DOHH2 (cell line): Measurements from ENCODE around the gene TTYH2.

ENCODE experiments used
- H3F3A ChIP-seq: fragments of 200-600 bp; sonication (generic), shearing (Covaris generic); 2 replicates; pipeline ENCODE4 v1.6.0; 2016; ENCODE audit warnings: antibody characterized with exemption, mild to moderate bottlenecking; ENCODE audit not compliant: control insufficient read depth, insufficient read depth
- H3K27ac ChIP-seq: fragments of 200-600 bp; sonication (generic); 2 replicates; pipeline ENCODE4 v1.5.1; 2014; ENCODE audit warnings: low read depth, mild to moderate bottlenecking, low read length, moderate library complexity
- H3K27me3 ChIP-seq: fragments of 200-600 bp; sonication (generic); 2 replicates; pipeline ENCODE4 v1.6.1; 2014; ENCODE audit warnings: mild to moderate bottlenecking, low read length, mixed read lengths; ENCODE audit not compliant: control insufficient read depth
- H3K36me3 ChIP-seq: fragments of 200-600 bp; sonication (generic); 2 replicates; pipeline ENCODE4 v1.6.1; 2014; ENCODE audit warnings: mild to moderate bottlenecking, low read length, moderate library complexity, mixed read lengths; ENCODE audit not compliant: control insufficient read depth
- H3K4me1 ChIP-seq: fragments of 200-600 bp; sonication (generic); 2 replicates; pipeline ENCODE4 v1.6.1; 2014; ENCODE audit warnings: mild to moderate bottlenecking, low read length, mixed read lengths; ENCODE audit not compliant: control insufficient read depth
- H3K4me2 ChIP-seq: fragments of 200-600 bp; sonication (generic); 2 replicates; pipeline ENCODE4 v1.6.0; 2014; ENCODE audit warnings: mild to moderate bottlenecking, low read length, moderate library complexity
- H3K4me3 ChIP-seq: fragments of 200-600 bp; sonication (generic); 2 replicates; pipeline ENCODE4 v1.5.1; 2014; ENCODE audit warnings: mild to moderate bottlenecking, low read length, mixed read lengths
- H3K79me2 ChIP-seq: fragments of 200-600 bp; sonication (generic); 2 replicates; pipeline ENCODE4 v1.6.1; 2014; ENCODE audit warnings: mild to moderate bottlenecking, low read length, mixed read lengths; ENCODE audit not compliant: control insufficient read depth
- H3K9me2 ChIP-seq: fragments of 200-600 bp; sonication (generic); replicated peaks from 2 replicates; pipeline ENCODE4 v1.6.1; 2014; ENCODE audit warnings: mild to moderate bottlenecking, low read length, mixed read lengths; ENCODE audit not compliant: control insufficient read depth
- H3K9me3 ChIP-seq: fragments of 200-600 bp; sonication (generic); 2 replicates; pipeline ENCODE4 v1.6.1; 2014; ENCODE audit warnings: antibody characterized with exemption, low read length, mixed read lengths; ENCODE audit not compliant: control insufficient read depth, insufficient read depth
- H4K20me1 ChIP-seq: fragments of 200-600 bp; sonication (generic); 2 replicates; pipeline ENCODE4 v1.6.0; 2014; ENCODE audit warnings: low read depth, mild to moderate bottlenecking, antibody characterized with exemption, low read length, moderate library complexity; ENCODE audit not compliant: control insufficient read depth, insufficient read depth
- CTCF ChIP-seq: fragments of 200-600 bp; sonication (generic); IDR thresholded peaks from one replicate; pipeline ENCODE4 v1.5.1; 2014; ENCODE audit warnings: antibody characterized with exemption, mild to moderate bottlenecking, low read depth, low read length; ENCODE audit not compliant: poor library complexity, severe bottlenecking
- EZH2phosphoT487 ChIP-seq: fragments of 200-600 bp; sonication (generic); IDR thresholded peaks from 2 replicates; pipeline ENCODE4 v1.6.1; 2017; ENCODE audit warnings: borderline replicate concordance, mild to moderate bottlenecking, antibody characterized with exemption, low read length, moderate library complexity, mixed read lengths

The TTYH2 gene

GRCh38 chr17:74290340-74290739 is 77.0 kb downstream of the TTYH2 start:
- Histone ChIP-seq H4K20me1 (no peaks in the 10 kb centered on the region), H3K9me3 (no peaks in the 10 kb centered on the region), H3K9me2 (no peaks in the 10 kb centered on the region), H3K27me3 (no peaks in the 10 kb centered on the region), H3F3A (no peaks in the 10 kb centered on the region), H3K36me3 (no peaks in the 10 kb centered on the region), H3K4me1 (no peaks in the 10 kb centered on the region), H3K27ac (no peak overlapping the region), H3K4me3 (no peak overlapping the region), H3K4me2 (no peak overlapping the region), H3K79me2 (no peaks in the 10 kb centered on the region)
- no peak for TF ChIP-seq EZH2phosphoT487
- no peak for TF ChIP-seq CTCF

- H3K36me3 ChIP-seq: no peaks in the 10 kb centered on the region
- no peaks in the 10 kb centered on the region for H3K27me3 ChIP-seq
- H3K4me2 ChIP-seq: no peak overlapping the region
- no peak overlapping the region for H3K4me3 ChIP-seq
- no peaks in the 10 kb centered on the region for H3K9me3 ChIP-seq
- no peaks in the 10 kb centered on the region for H4K20me1 ChIP-seq
- no peaks in the 10 kb centered on the region for H3K4me1 ChIP-seq
- no peaks in the 10 kb centered on the region for H3K9me2 ChIP-seq
- no peak for TF ChIP-seq EZH2phosphoT487
- TF ChIP-seq CTCF: no peak
- H3K27ac ChIP-seq: no peak overlapping the region
- no peaks in the 10 kb centered on the region for H3F3A ChIP-seq
- no peaks in the 10 kb centered on the region for H3K79me2 ChIP-seq
Measured at GRCh38 chr17:74292495-74292894, 79.1 kb downstream of the TTYH2 start.

- H3K9me2 ChIP-seq: no peaks in the 10 kb centered on the region
- H3K4me1 ChIP-seq: no peaks in the 10 kb centered on the region
- TF ChIP-seq CTCF: no peak
- no peak for TF ChIP-seq EZH2phosphoT487
- H3K4me3 ChIP-seq: no peak overlapping the region
- H4K20me1 ChIP-seq: no peaks in the 10 kb centered on the region
- H3K27me3 ChIP-seq: peaks cover 4% of the 10 kb centered on the region; the same call in 1 of the 2 replicates
- no peaks in the 10 kb centered on the region for H3K79me2 ChIP-seq
- no peaks in the 10 kb centered on the region for H3F3A ChIP-seq
- no peak overlapping the region for H3K27ac ChIP-seq
- no peak overlapping the region for H3K4me2 ChIP-seq
- no peaks in the 10 kb centered on the region for H3K9me3 ChIP-seq
- H3K36me3 ChIP-seq: no peaks in the 10 kb centered on the region
Measured at GRCh38 chr17:74295625-74296547, 82.5 kb downstream of the TTYH2 start.
